ENCODE results near the gene AP2B1. TPM values are rescaled to one million over a fixed set of nuclear protein-coding genes. Genes with fewer than 3 reads are reported as not detected.

AP2B1 gene
- total and polyA plus RNA-seq, 2 experiments from 2014 or later: 76.1 to 87.0 TPM

GRCh38 chr17:35761601-35762000 is 174.5 kb downstream of the AP2B1 start:
- H3K27me3 ChIP-seq: no peaks in the 10 kb centered on the region
- 85% methylated on average over 5 of the region's 5 CpGs for WGBS (ENCODE audit: low lambda C conversion rate, missing lambda C conversion rate)
- TF ChIP-seq EZH2 (IDR thresholded peaks at IDR 0.05; ENCODE audit: borderline replicate concordance): no peak
- TF ChIP-seq CTCF (IDR thresholded peaks at IDR 0.05; ENCODE audit: poor library complexity): no peak
- no peaks in the 10 kb centered on the region for H3K79me2 ChIP-seq
- H3K9me2 ChIP-seq (replicated peaks; ENCODE audit: insufficient read depth): no peaks in the 10 kb centered on the region
- no peak overlapping the region for H3K4me3 ChIP-seq
- no peaks in the 10 kb centered on the region for H3K9me3 ChIP-seq (ENCODE audit: low read depth)
- H3K4me1 ChIP-seq (ENCODE audit: insufficient read depth): peaks cover 13% of the 10 kb centered on the region
- H4K20me1 ChIP-seq (ENCODE audit: insufficient read depth, poor library complexity, severe bottlenecking): no peaks in the 10 kb centered on the region
- H2AFZ ChIP-seq: no peak overlapping the region
- no peak overlapping the region for H3K4me2 ChIP-seq
- H3K36me3 ChIP-seq (replicated peaks; ENCODE audit: insufficient read depth, low read depth): no peaks in the 10 kb centered on the region
- DNase-seq (ENCODE audit: low spot score): no peak
- no peak overlapping the region for H3K27ac ChIP-seq

- TF ChIP-seq EZH2 (IDR thresholded peaks at IDR 0.05; ENCODE audit: borderline replicate concordance): no peak
- TF ChIP-seq CTCF (IDR thresholded peaks at IDR 0.05; ENCODE audit: poor library complexity): no peak
- no peak for TF ChIP-seq EZH2phosphoT487 (IDR thresholded peaks at IDR 0.05; ENCODE audit: low read depth, severe bottlenecking, unreplicated experiment)
- no peak for DNase-seq (ENCODE audit: low spot score)
- H3K4me3 ChIP-seq: no peak overlapping the region
- H3K4me1 ChIP-seq (ENCODE audit: insufficient read depth): peaks cover 13% of the 10 kb centered on the region
- no peaks in the 10 kb centered on the region for H3K79me2 ChIP-seq
- 35% methylated on average over 17 of the region's 17 CpGs for WGBS (ENCODE audit: low lambda C conversion rate, missing lambda C conversion rate)
- no peaks in the 10 kb centered on the region for H3K36me3 ChIP-seq (replicated peaks; ENCODE audit: insufficient read depth, low read depth)
- no peaks in the 10 kb centered on the region for H3K9me2 ChIP-seq (replicated peaks; ENCODE audit: insufficient read depth)
- no peaks in the 10 kb centered on the region for H4K20me1 ChIP-seq (ENCODE audit: insufficient read depth, poor library complexity, severe bottlenecking)
- H3K4me2 ChIP-seq: peak overlapping the region; percentile 97
- H3K27ac ChIP-seq: no peak overlapping the region
- H3K9me3 ChIP-seq (ENCODE audit: low read depth): no peaks in the 10 kb centered on the region
- no peaks in the 10 kb centered on the region for H3K27me3 ChIP-seq
- H2AFZ ChIP-seq: peak overlapping the region; percentile 66
These were observed 176.6 kb downstream of the AP2B1 start for GRCh38 chr17:35763767-35764122.

GRCh38 chr17:35764123-35764991 is 177.2 kb downstream of the AP2B1 start:
- H3K27me3 ChIP-seq: no peaks in the 10 kb centered on the region
- H3K9me3 ChIP-seq (ENCODE audit: low read depth): no peaks in the 10 kb centered on the region
- 8% methylated on average over 58 of the region's 75 CpGs for WGBS (ENCODE audit: low lambda C conversion rate, missing lambda C conversion rate)
- H3K36me3 ChIP-seq (replicated peaks; ENCODE audit: insufficient read depth, low read depth): no peaks in the 10 kb centered on the region
- H3K4me1 ChIP-seq (ENCODE audit: insufficient read depth): peaks cover 13% of the 10 kb centered on the region
- peak overlapping the region; percentile 51 for H3K27ac ChIP-seq
- H3K4me2 ChIP-seq: peak overlapping the region; percentile 97
- peak; percentile 96 for DNase-seq (ENCODE audit: low spot score)
- H3K9me2 ChIP-seq (replicated peaks; ENCODE audit: insufficient read depth): no peaks in the 10 kb centered on the region
- H3K79me2 ChIP-seq: no peaks in the 10 kb centered on the region
- H3K4me3 ChIP-seq: peak overlapping the region; percentile 60
- H4K20me1 ChIP-seq (ENCODE audit: insufficient read depth, poor library complexity, severe bottlenecking): no peaks in the 10 kb centered on the region
- peak overlapping the region; percentile 95 for H2AFZ ChIP-seq
- TF ChIP-seq CTCF (IDR thresholded peaks at IDR 0.05; ENCODE audit: poor library complexity) (peak; percentile 94), EZH2phosphoT487 (IDR thresholded peaks at IDR 0.05; ENCODE audit: low read depth, severe bottlenecking, unreplicated experiment) (no peak)
